NCI-H2196 treated with DMSO at 0.1 percent for 48 hours (cell line): ENCODE data around the gene RPP25.

Experiments
- DNase-seq: peaks from one replicate; lab custom pipeline; 2025; ENCODE audit not compliant: unreplicated experiment; lab: John Stamatoyannopoulos, UW

Gene RPP25, protein sequence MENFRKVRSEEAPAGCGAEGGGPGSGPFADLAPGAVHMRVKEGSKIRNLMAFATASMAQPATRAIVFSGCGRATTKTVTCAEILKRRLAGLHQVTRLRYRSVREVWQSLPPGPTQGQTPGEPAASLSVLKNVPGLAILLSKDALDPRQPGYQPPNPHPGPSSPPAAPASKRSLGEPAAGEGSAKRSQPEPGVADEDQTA

DNA sequence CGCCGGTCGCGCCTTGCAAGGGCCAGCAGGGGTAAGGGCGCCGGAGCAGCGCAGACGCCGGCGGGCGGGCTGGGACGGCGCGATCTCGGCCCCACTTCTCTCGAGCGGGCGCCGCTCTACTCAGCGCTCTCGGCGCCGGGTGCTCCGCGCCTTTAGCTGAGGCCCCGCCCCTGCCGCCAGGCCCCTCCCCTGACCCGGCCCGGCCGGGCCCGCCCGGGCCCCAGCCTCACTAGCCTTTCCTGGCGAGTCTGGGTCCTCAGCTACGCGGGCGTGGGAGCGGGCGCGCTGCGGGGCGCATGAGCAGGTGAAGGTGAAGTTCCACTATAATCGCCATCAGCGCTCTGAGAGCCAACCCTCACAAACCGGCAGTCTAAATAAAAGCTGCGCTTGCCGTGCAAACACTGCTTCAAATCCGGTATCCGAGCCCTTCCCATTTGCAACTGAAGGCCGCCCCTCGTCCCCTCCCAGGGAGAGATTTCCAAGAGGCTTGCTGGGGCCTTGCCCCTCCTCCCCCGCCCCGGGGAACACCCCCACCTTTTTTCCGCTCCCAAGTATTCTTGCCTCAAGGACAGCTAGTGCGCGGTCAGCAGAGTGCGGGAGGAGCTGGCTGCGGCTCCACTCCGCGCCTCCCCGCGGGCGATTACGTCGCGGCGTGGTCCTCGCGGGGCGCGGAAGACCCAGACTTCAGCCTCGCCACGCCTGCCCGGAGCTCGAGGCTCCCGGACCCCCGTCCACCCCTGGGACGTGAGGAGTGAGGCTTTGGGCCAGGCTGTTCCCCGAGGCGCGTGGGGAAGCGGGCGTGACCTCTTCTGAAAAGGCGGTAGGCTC is at the start of gene RPP25:
RPP25 (minus strand) TSS at position 125 of the 828 bp plus-strand sequence. CDS start 189 bp downstream, outside the sequence.
- DNase-seq: peak; percentile 46

DNA sequence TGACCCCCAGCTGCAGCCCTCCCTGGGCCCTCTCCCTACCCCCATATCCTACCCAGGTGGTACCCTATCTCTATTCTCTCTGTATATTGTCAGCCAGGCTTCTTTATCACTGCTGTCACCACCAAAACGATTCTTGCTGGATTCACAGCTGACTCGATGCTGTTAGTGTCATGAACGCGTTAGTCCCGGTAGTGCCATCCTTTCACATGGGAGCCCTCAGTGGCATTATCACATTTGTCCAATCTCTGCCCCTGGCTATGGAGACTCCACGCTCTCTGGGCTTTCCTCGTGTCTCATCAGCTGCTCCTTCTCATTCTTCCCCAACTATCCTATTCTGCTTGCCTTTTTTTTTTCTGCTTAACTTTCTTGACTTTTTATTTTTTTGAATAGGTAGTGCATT is 45.8 kb upstream of the RPP25 start:
- DNase-seq: no peak

GRCh38 chr15:75001310-75001709 is 44.7 kb upstream of the RPP25 start:
- no peak for DNase-seq

GRCh38 chr15:74997543-74997942 is 41.0 kb upstream of the RPP25 start:
- no peak for DNase-seq

- DNase-seq: no peak
These were observed 40.6 kb upstream of the RPP25 start for GRCh38 chr15:74997141-74997540.

GRCh38 chr15:74995779-74996765 is 39.5 kb upstream of the RPP25 start:
- DNase-seq: no peak

DNA sequence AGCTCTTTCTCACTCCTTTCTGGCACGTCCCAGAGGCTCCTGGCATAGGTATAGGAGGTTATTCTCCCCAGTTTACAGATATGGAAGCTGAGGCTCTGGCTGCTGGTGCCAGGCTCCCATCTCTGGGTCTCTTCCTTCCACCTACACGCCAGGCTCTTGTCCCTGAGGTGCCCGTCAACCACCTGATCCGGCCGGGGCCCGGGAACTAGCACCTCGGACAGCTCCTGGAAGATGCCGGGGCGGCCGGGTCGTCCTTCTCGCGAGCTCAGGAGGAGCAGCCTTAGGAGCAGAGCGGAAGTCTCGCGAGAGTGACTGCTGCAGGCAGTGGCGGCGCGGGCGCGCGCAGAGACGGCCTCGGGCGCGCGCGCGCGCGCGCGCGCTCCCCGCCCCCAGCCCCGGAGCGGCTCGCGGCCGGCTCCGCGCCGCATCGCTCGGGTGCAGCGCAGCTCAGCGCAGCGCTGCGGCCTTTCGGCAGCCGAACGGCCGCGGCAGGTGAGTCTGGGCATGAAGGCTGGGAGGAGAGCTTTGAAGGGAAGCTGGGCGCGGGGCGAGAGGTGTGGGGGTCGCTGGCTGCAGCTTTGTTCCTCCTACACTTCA is 38.7 kb upstream of the RPP25 start, which contains the start of gene SCAMP5:
SCAMP5 (plus strand) TSS at position 382 of the 597 bp plus-strand sequence. CDS start 16,277 bp downstream, outside the sequence.
- peak; percentile 80 for DNase-seq

DNA sequence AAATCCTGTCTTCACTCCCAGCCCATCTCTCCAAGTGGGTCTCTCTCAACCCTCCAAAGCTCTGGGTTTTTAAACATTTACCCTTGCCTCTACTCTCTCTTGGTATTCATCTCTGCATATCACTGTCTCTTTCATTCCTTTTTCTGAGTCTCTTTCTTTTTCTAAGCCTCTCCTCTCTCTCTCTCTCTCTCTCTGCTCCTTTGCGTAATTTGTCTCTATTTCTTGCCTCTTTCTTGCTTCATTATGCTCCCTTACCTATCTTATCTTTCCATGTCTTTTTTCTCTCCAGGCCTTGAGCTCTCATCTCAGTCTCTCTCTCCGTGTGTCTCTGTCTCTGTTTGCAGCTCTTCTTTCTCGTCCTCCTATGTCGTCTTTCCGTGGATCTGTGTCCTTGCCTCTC is 38.1 kb upstream of the RPP25 start:
- no peak for DNase-seq

DNA sequence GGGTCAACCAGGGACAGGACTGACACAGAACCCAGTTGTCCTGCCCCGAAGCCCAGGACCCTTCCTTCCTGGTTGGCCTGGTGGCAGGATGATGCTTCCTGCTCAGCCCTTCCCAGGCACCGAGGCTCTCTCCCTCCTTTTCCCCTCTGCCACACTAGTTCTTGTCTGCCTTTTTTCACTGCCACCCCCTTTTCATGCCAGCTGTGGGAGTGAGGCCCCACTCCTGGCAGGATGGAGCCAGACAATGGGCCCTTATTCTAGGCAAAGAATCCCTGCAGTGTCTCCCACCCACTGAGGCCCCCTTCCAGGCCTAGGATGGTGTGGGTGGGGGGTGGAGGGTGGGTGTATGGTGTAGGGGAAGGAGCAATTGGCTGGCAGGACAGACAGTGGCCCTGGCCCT is 37.7 kb upstream of the RPP25 start:
- DNase-seq: no peak

DNA sequence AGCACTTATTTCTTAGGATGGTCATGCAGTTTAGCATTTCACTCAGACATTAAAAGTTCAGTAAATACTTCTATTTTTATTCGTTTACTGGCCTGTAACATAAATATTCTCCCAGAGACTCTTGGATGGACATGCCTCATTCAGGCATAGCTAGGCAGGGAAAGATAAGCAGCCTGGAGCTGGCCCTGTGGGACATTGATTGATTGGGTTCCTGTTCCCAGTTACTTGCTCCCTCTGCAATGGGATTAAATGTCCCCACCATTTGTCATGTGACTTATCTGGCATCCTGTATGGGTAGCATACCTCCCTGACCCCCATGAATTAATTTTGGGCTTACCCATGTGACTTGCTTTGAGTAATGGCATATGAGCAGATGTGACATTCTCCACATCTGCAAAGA is 36.0 kb upstream of the RPP25 start:
- no peak for DNase-seq

DNA sequence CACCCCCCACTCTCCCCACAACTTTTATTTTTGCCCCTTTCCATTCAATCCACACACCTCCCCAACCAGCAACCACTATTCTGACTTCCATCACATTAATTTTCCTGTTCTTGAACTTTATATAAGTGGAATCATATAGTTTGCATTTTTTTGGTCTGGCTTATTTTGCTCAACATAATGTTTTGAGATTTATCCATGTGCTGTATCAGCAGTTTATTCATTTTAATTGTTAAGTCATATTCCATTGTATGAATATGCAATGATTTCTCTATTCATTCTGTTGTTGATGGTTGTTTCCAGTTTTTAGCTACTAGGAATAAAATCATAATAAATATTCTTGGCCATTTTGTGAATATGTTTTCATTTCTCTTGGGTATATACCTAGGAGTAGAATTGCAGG is 33.0 kb upstream of the RPP25 start:
- no peak for DNase-seq

GRCh38 chr15:74988007-74988800 is 31.6 kb upstream of the RPP25 start:
- DNase-seq: peak; percentile 18

DNA sequence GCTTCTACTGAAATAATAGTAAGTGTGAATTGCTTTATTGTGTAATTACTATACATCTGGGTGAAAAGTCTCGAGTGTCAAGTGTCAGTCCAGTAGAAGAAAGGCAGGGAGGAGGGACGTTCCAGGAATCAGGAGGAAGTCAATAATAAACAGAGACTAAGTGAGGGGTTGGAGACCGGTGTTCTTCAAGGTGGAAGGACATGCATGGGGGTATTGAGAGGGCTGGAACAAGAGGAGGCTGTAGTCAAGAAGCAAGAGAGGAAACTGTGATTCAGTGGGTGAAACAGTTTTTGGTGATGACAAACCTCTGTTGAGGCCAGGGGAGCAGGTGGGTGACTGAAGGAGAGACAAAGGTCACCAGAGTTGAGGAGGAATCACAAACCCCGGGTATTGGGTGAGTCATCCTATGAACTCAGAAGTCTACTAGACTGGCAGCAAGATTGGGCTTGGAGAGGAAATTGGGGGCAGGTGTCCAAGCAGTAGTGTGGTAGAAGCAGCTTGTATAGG is 27.2 kb upstream of the RPP25 start:
- no peak for DNase-seq

DNA sequence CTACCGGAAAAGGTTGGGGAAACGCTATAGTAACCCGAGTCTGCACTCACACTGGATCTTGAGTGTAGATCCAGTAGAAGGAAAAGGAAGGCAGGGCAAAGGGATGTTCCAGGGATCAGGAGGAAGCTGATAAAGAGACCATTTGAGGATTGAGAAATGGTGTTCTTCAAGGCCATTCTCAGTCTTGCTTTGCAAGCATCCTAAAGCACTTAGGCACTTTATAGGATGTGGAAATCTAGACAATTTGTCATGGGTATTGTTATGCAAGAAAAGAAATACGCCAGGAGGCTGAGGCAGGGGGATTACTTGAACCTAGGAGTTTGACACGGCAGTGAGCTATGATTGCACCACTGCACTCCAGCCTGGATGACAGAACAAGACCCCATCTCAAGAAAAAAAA is 25.6 kb upstream of the RPP25 start:
- no peak for DNase-seq

GRCh38 chr15:74978503-74978902 is 21.9 kb upstream of the RPP25 start:
- peak; percentile 9 for DNase-seq

DNA sequence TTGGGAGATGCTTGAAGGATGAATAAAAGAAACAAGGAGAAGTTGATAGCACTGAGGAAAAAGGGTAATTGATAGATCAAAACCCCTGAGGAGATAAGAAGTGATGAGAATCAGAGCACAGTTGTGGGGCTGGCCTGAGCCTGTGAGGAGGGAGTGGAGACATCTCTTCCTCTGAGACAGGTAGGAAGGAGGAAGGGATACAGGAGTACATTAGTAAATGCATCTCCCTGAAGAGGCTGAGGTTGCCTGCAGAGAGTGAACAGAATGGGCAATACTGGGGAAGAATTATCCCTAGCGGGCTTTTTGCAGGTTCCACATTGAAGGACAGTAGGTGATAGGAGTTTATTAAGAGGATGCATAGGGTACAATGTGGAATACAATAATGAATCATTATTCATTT is 21.5 kb upstream of the RPP25 start:
- DNase-seq: no peak

GRCh38 chr15:74977599-74977998 is 21.0 kb upstream of the RPP25 start:
- no peak for DNase-seq

DNA sequence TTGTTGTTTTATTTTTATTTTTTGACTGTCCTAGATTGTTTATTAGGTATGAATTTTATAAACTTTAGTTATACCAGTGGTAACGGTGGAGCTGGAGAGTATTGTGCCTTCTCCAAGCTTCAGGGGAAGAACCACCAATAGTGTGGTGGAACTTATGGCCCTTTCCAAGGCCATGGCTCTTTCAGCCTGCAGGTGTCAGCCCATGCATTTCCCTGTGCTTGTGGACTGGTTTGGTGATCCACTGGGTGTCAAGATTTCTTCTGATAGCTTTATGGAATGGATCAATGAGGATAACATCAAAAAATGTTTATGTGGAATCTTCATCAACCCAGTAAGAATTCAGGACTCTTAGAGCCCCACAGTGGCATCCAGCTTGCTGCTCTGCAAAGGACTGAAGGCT is 19.6 kb upstream of the RPP25 start:
- no peak for DNase-seq

DNA sequence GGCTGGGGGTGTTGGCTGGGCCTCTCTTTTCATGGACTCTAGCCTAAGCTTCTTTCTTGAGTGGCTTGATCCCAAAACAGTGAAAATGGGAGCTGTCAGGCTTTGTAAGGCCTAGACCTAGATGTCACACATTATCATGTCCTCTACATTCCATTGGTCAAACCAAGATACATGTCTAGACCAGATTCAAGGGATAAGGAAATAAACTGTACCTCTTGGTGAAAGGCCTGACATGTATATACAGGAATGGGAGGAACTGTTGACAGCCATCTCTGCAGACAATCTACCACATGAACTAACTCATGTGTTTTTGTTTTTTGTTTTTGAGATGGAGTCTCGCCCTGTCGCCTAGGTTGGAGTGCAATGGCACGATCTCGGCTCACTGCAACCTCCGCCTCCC is 11.1 kb upstream of the RPP25 start:
- no peak for DNase-seq

- no peak for DNase-seq
These were observed 8.2 kb upstream of the RPP25 start for GRCh38 chr15:74964794-74965193.
